Activated CD8-positive, alpha-beta T cell treated with anti-CD3 and anti-CD28 coated beads for 36 hours (primary cell): ENCODE measurements around the gene PRDM16. TPM values are rescaled to one million over a fixed set of nuclear protein-coding genes. Genes with fewer than 3 reads are reported as not detected.

Experiments used
- ATAC-seq: fragments of 200-7000 bp; cut with Tn5 transposase; one replicate; pipeline ENCODE4 v1.10.0; 2021; ENCODE audit warnings: mild to moderate bottlenecking, moderate library complexity
- CTCF ChIA-PET: fragments of 350-600 bp; sonication (Branson Sonifier 250); formaldehyde crosslinking; loops from one replicate; lab custom pipeline; 2021; ENCODE audit warnings: antibody characterized with exemption; lab: Charles Lee
- POLR2A ChIA-PET: fragments of 350-600 bp; sonication (Branson Sonifier 250); formaldehyde crosslinking; loops from one replicate; lab custom pipeline; 2021; ENCODE audit warnings: antibody characterized with exemption; lab: Charles Lee
- DNase-seq: peaks from one replicate; pipeline ENCODE4 v3.0.0-alpha.2; 2020
- H3K27ac Mint-ChIP-seq: one replicate; pipeline ENCODE4 v1.8.0; 2021; ENCODE audit warnings: mild to moderate bottlenecking, mixed read lengths
- H3K27me3 Mint-ChIP-seq: one replicate; pipeline ENCODE4 v1.8.0; 2021; ENCODE audit warnings: mixed read lengths
- H3K36me3 Mint-ChIP-seq: one replicate; pipeline ENCODE4 v1.8.0; 2021; ENCODE audit warnings: low read depth, mixed read lengths
- H3K4me1 Mint-ChIP-seq: one replicate; pipeline ENCODE4 v1.8.0; 2021; ENCODE audit warnings: low read depth, mixed read lengths
- H3K4me3 Mint-ChIP-seq: one replicate; pipeline ENCODE4 v1.8.0; 2021; ENCODE audit warnings: mild to moderate bottlenecking, moderate library complexity, mixed read lengths
- H3K9me3 Mint-ChIP-seq: one replicate; pipeline ENCODE4 v1.8.0; 2021; ENCODE audit warnings: mixed read lengths
- intact Hi-C: fragments of 100-400 bp; cut with micrococcal nuclease; formaldehyde crosslinking; loops from one replicate; pipeline ENCODE4 v1.10.0; 2022
- total RNA-seq, 2 experiments: library from RNA; stranded (reverse); gene quantifications; one replicate each; pipeline ENCODE4 v1.2.3, GENCODE V29; 2021
- TF ChIP-seq, protein P1 (sequence below): fragments of 200-600 bp; IDR thresholded peaks from one replicate; pipeline ENCODE4 v1.8.0; 2022; ENCODE audit warnings: antibody characterized with exemption, mild to moderate bottlenecking

The PRDM16 gene
- total RNA-seq, 2 experiments from 2014 or later, result 0.29 to 0.49 TPM

DNA sequence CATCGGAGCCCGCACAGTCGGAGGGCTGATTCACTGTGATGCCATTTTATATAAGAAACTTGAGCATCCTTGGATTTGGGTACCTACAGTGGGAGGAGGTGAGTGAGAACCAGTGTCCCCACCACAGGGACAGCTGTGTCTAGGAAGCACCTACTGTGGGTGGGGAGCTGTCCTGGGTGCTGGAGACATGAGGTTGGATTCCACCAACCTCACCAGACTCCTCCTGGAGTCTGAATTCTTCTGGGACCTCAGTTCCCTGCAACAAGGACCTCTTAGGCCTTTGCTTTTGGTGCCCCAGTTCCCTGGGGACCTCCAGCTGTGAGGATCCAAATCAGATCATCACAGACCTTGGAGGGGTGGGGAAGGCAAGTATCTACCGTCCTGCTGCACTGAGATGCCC lies 188.8 kb downstream of the PRDM16 start:
- ChIA-PET CTCF (no interaction called here), POLR2A (no interaction called here)
- TF ChIP-seq, protein P1, sequence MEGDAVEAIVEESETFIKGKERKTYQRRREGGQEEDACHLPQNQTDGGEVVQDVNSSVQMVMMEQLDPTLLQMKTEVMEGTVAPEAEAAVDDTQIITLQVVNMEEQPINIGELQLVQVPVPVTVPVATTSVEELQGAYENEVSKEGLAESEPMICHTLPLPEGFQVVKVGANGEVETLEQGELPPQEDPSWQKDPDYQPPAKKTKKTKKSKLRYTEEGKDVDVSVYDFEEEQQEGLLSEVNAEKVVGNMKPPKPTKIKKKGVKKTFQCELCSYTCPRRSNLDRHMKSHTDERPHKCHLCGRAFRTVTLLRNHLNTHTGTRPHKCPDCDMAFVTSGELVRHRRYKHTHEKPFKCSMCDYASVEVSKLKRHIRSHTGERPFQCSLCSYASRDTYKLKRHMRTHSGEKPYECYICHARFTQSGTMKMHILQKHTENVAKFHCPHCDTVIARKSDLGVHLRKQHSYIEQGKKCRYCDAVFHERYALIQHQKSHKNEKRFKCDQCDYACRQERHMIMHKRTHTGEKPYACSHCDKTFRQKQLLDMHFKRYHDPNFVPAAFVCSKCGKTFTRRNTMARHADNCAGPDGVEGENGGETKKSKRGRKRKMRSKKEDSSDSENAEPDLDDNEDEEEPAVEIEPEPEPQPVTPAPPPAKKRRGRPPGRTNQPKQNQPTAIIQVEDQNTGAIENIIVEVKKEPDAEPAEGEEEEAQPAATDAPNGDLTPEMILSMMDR, result no peak
- no peak overlapping the region for H3K27ac Mint-ChIP-seq
- H3K9me3 Mint-ChIP-seq, result peaks cover 3% of the 10 kb centered on the region
- DNase-seq, result no peak
- no peaks in the 10 kb centered on the region for H3K4me1 Mint-ChIP-seq
- H3K27me3 Mint-ChIP-seq, result no peaks in the 10 kb centered on the region
- intact Hi-C loops, result no loop called here
- no peaks in the 10 kb centered on the region for H3K36me3 Mint-ChIP-seq
- ATAC-seq, result no peak
- no peak overlapping the region for H3K4me3 Mint-ChIP-seq

DNA sequence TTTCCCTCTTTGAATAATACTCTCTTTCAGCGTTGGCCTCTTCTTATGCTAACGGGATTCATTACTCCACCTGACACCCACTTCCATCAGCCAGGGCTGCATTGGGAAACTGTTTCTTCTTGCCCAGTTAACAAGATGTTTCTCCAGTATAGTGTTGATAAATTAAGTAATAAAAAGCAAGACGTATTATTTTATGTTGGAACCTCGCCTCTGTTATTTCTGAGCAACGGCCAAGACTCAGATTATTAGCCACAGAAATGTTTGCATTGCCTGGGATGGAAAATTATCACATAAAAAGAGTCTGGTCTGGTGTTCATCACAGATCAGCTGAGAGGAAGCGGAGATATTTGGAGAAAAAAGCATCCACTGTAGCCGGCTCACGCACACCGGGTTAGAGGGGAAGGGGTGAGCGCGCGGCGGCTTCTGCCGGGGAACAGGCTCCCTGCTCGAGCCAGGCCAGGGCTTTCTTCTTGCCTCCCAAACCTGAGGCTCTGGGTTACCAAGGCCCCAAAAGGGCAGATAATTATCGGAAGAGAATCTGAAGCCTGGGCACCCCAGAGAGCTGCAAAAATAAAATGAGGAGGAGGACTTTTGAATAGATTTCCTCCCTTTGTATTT lies 189.5 kb downstream of the PRDM16 start:
- no peak overlapping the region for H3K27ac Mint-ChIP-seq
- ATAC-seq, result no peak
- no peaks in the 10 kb centered on the region for H3K27me3 Mint-ChIP-seq
- H3K4me3 Mint-ChIP-seq, result no peak overlapping the region
- POLR2A ChIA-PET, result no interaction called here
- intact Hi-C loops, result no loop called here
- H3K9me3 Mint-ChIP-seq, result peaks cover 3% of the 10 kb centered on the region
- no peaks in the 10 kb centered on the region for H3K36me3 Mint-ChIP-seq
- CTCF ChIA-PET, result no interaction called here
- no peaks in the 10 kb centered on the region for H3K4me1 Mint-ChIP-seq
- TF ChIP-seq, protein P1, result no peak
- DNase-seq, result no peak

DNA sequence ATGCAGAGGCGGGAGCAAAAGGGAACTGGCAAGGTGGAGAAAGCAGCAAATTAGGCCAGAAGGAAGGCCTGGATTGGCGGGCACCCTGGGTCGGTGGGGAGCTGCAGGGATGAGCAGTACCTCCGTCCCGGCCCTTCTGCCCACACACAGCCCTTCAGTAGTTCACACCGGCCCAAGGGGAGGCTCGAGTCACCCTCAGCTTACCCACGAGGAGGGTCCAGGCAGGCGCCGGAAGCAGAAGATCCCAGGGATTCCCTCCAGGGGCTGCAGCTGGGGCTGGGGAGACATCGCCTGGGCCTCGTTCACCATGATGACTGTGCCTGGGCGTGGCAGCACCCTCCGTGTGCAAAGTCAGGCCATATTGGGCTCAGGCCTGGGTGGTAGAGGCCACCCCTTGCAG lies 190.0 kb downstream of the PRDM16 start:
- Mint-ChIP-seq H3K4me1 (no peaks in the 10 kb centered on the region), H3K36me3 (no peaks in the 10 kb centered on the region), H3K9me3 (peaks cover 3% of the 10 kb centered on the region), H3K4me3 (no peak overlapping the region), H3K27ac (no peak overlapping the region), H3K27me3 (no peaks in the 10 kb centered on the region)
- ATAC-seq (no peak), DNase-seq (no peak)
- TF ChIP-seq, protein P1, result no peak
- POLR2A ChIA-PET, result no interaction called here
- intact Hi-C loops, result no loop called here
- CTCF ChIA-PET, result no interaction called here

DNA sequence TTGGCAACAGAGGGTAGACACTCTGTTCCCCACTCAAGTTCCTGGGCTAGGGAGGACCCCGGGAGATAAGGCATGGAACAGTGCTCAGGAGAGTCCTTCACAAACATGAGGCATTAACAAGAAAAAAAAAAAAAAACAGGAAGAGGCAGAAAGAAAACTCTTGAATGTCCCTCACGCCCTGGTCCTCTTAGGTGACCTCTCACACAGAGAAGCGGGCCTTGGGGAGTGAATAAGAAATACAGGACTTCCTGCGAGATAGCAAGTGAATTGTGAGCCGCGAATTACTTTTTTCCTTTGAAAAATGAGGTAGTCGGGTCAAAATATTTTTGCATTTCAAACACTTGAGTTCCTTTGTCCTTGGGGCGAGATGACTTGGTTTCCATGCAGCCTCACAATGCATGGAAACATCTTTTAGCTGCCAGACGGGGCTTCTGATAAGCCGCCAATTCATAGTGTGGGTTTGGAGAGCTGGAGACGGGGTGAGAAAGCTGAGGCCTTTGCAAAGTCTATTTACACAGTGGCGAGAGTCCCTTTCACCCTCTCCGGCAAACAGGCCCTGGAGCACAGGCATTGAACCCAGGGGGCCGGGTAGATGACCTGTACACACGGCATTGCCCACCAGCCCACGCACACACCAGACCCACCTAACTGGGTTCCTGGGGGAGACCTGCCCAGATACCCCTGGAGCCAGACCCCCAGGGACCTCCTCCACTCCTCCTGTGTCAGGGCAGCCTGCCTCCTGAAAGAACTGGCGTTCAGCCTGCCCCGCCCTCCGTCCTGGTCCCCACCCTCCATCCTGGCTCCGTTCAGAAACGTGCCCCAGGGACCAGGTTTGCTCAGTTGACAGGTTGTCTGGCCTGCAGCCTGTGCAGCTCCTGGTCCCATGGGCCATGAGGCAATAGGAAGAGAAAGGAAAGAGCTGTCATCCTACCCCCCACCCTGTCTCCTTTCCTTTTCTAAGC lies 192.3 kb downstream of the PRDM16 start:
- H3K4me3 Mint-ChIP-seq, result no peak overlapping the region
- TF ChIP-seq, protein P1, result no peak
- no peak for DNase-seq
- no peak overlapping the region for H3K27ac Mint-ChIP-seq
- H3K4me1 Mint-ChIP-seq, result no peaks in the 10 kb centered on the region
- no peaks in the 10 kb centered on the region for H3K36me3 Mint-ChIP-seq
- H3K9me3 Mint-ChIP-seq, result peaks cover 3% of the 10 kb centered on the region
- intact Hi-C loops, result no loop called here
- ChIA-PET POLR2A (no interaction called here), CTCF (no interaction called here)
- ATAC-seq, result no peak
- H3K27me3 Mint-ChIP-seq, result no peaks in the 10 kb centered on the region

DNA sequence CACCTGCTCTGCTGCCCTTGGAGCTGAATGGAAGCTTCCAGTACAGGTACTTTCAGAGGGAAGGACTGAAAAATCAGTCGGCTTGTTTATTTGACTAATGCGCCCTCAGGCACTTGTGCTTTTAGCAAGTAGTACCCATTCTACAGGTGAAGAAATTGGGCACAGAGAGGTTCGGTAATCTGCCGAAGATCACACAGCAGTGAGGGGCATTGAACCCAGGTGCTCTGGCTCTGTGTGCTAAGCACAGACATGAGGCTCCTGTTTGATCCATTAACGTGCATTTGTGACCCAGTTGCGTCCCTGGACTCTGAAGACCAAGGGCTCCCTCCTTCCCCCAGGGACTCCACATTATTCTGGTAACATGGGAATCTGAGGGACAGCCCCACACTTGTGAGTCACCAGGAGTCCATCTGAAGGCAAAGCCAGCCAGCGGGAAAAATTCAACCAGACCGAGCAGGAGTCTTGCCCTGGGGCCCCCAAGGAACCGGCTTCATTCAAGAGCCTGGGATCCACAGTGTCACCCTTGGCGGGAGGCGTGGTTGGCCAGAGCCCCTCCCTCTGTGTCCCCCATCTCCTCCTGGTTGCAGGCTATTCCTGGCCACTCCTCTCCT lies 193.1 kb downstream of the PRDM16 start:
- H3K36me3 Mint-ChIP-seq, result no peaks in the 10 kb centered on the region
- H3K27me3 Mint-ChIP-seq, result no peaks in the 10 kb centered on the region
- TF ChIP-seq, protein P1, result no peak
- H3K4me1 Mint-ChIP-seq, result no peaks in the 10 kb centered on the region
- peaks cover 3% of the 10 kb centered on the region for H3K9me3 Mint-ChIP-seq
- H3K27ac Mint-ChIP-seq, result no peak overlapping the region
- no peak overlapping the region for H3K4me3 Mint-ChIP-seq
- ChIA-PET CTCF (no interaction called here), POLR2A (no interaction called here)
- no peak for ATAC-seq
- DNase-seq, result no peak
- intact Hi-C loops, result no loop called here
